ENCODE measurements around the gene TNFSF13. TPM values are rescaled to one million over a fixed set of nuclear protein-coding genes. Genes with fewer than 3 reads are reported as not detected.

TNFSF13 gene
- total and polyA plus RNA-seq, 2 of the 8 experiments (the other 6 are each of a cell fraction or from before 2014, with no cell fraction given), result 2.1 to 2.6 TPM

DNA sequence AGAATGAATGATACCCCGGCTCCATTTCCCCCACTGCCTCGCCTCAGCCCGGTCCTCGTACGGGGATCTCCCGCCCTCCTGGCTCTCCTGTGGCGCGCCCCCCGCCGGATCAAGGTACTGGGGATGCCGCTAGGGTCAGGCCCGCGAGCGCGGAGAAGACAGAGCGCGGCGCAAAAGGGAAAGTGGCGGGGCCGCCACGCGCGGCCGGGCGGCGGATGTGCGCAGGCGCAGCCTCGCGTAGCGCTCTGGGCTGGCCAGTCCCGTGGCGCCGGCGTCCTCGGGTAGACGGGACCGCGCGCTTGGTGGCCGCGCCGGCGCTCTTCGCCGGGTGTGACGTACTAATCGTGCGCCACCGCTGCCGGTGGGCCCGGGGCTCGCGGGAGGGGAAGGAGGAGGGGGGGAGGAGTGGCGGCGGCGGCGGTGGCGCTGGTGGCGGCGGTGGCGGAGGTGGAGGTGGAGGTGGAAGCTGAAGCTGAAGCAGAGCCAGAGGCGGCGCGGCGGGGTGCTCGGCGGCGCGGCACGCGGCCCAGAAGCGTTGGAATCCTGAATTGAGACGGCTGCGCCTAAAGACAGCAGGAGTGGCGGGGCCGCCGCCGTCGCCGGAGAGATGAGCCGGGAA lies 3.1 kb downstream of the TNFSF13 start, which contains the start of gene SENP3 (continued):
- TF ChIP-seq, protein P1, sequence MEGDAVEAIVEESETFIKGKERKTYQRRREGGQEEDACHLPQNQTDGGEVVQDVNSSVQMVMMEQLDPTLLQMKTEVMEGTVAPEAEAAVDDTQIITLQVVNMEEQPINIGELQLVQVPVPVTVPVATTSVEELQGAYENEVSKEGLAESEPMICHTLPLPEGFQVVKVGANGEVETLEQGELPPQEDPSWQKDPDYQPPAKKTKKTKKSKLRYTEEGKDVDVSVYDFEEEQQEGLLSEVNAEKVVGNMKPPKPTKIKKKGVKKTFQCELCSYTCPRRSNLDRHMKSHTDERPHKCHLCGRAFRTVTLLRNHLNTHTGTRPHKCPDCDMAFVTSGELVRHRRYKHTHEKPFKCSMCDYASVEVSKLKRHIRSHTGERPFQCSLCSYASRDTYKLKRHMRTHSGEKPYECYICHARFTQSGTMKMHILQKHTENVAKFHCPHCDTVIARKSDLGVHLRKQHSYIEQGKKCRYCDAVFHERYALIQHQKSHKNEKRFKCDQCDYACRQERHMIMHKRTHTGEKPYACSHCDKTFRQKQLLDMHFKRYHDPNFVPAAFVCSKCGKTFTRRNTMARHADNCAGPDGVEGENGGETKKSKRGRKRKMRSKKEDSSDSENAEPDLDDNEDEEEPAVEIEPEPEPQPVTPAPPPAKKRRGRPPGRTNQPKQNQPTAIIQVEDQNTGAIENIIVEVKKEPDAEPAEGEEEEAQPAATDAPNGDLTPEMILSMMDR (IDR thresholded peaks at IDR 0.05; ENCODE audit: control extremely low read depth in 1 of 3, insufficient read depth in 1 of 3, low read depth in 1 of 3, low read length in 3 of 3), result peak in 1 of 3 experiments; percentile 11; a peak in 1 of 4 replicates
- TF ChIP-seq SP1 (IDR thresholded peaks at IDR 0.05; ENCODE audit: low read depth, low read length), result no peak
- no peak for TF ChIP-seq TEAD4 (IDR thresholded peaks at IDR 0.05; ENCODE audit: low read depth, low read length)

Measured in H1 (cell line).